Subcutaneous abdominal adipose tissue (tissue), 5 donors: ENCODE measurements around the gene POLR1C.
"Not testable (repeated sequence)": the region's sequence is repeated elsewhere in the genome, so short reads cannot be mapped to it uniquely, and the experiment has no call there.

ENCODE experiments used
- H3K27ac ChIP-seq: one replicate; pipeline ENCODE4 v1.7.0; 2013; ENCODE audit warnings: low read depth, mild to moderate bottlenecking, inconsistent platforms, low read length, moderate library complexity
- H3K27me3 ChIP-seq, 5 donors: one replicate each; pipeline ENCODE4 v1.7.0; 2013; ENCODE audit warnings: low read length in 5 of 5, inconsistent platforms in 1 of 5; ENCODE audit not compliant: control insufficient read depth in 5 of 5, insufficient read depth in 4 of 5
- H3K36me3 ChIP-seq, 5 donors: one replicate each; pipeline ENCODE4 v1.7.0; 2013; ENCODE audit warnings: low read length in 5 of 5; ENCODE audit not compliant: control insufficient read depth in 5 of 5, insufficient read depth in 5 of 5
- H3K4me1 ChIP-seq, 5 donors: one replicate each; pipeline ENCODE4 v1.7.0; 2013; ENCODE audit warnings: low read length in 5 of 5, mild to moderate bottlenecking in 3 of 5, moderate library complexity in 1 of 5; ENCODE audit not compliant: control insufficient read depth in 5 of 5, insufficient read depth in 5 of 5
- H3K4me3 ChIP-seq, 5 donors: one replicate each; pipeline ENCODE4 v1.7.0; 2013; ENCODE audit warnings: low read length in 5 of 5, low read depth in 1 of 5
- H3K9ac ChIP-seq, 5 donors: one replicate each; pipeline ENCODE4 v1.7.0; 2013; ENCODE audit warnings: low read length in 5 of 5, mild to moderate bottlenecking in 4 of 5, moderate library complexity in 3 of 5
- H3K9me3 ChIP-seq, 5 donors: one replicate each; pipeline ENCODE4 v1.7.0; 2013; ENCODE audit warnings: low read length in 5 of 5; ENCODE audit not compliant: control insufficient read depth in 5 of 5
- donor health status: healthy.
- donor health status: healthy.
- donor health status: healthy.
- donor health status: healthy.
- donor health status: healthy.

POLR1C gene

GRCh38 chr6:43520097-43520496 lies 3.2 kb downstream of the POLR1C start:
- H3K36me3 ChIP-seq, result peaks cover 8 to 62% (median 61%) of the 10 kb centered on the region in 5 donors
- peak overlapping the region in 1 of 5 donors; percentile 30 for H3K9ac ChIP-seq
- no peak overlapping the region for H3K27ac ChIP-seq
- peaks cover 15 to 30% (median 28%) of the 10 kb centered on the region in 5 donors for H3K4me1 ChIP-seq
- no peaks in the 10 kb centered on the region for H3K9me3 ChIP-seq
- H3K27me3 ChIP-seq, result no peaks in the 10 kb centered on the region
- no peak overlapping the region for H3K4me3 ChIP-seq

GRCh38 chr6:43521836-43522235 lies 4.9 kb downstream of the POLR1C start:
- Histone ChIP-seq H3K9ac (no peak overlapping the region), H3K4me3 (no peak overlapping the region), H3K9me3 (no peaks in the 10 kb centered on the region), H3K36me3 (peaks cover 14 to 75% (median 72%) of the 10 kb centered on the region in 5 donors), H3K27me3 (no peaks in the 10 kb centered on the region), H3K27ac (no peak overlapping the region), H3K4me1 (peaks cover 5 to 16% (median 15%) of the 10 kb centered on the region in 5 donors)

- H3K4me3 ChIP-seq, result no peak overlapping the region
- H3K9ac ChIP-seq, result no peak overlapping the region
- H3K27ac ChIP-seq, result no peak overlapping the region
- no peaks in the 10 kb centered on the region for H3K27me3 ChIP-seq
- H3K4me1 ChIP-seq, result peaks cover 2 to 8% (median 8%) of the 10 kb centered on the region in 5 donors
- no peaks in the 10 kb centered on the region for H3K9me3 ChIP-seq
- H3K36me3 ChIP-seq, result peaks cover 17 to 84% (median 79%) of the 10 kb centered on the region in 5 donors
Measured at GRCh38 chr6:43522547-43523261, 5.8 kb downstream of the POLR1C start.

GRCh38 chr6:43523284-43523683 lies 6.4 kb downstream of the POLR1C start:
- H3K4me3 ChIP-seq, result no peak overlapping the region
- H3K27ac ChIP-seq, result no peak overlapping the region
- H3K9ac ChIP-seq, result no peak overlapping the region
- peaks cover 0 to 3% (median 2%) of the 10 kb centered on the region in 5 donors for H3K4me1 ChIP-seq
- peaks cover 17 to 90% (median 85%) of the 10 kb centered on the region in 5 donors for H3K36me3 ChIP-seq
- H3K27me3 ChIP-seq, result no peaks in the 10 kb centered on the region
- no peaks in the 10 kb centered on the region for H3K9me3 ChIP-seq

- no peak overlapping the region for H3K27ac ChIP-seq
- no peak overlapping the region for H3K9ac ChIP-seq
- H3K27me3 ChIP-seq, result no peaks in the 10 kb centered on the region
- no peaks in the 10 kb centered on the region for H3K4me1 ChIP-seq
- H3K4me3 ChIP-seq, result no peak overlapping the region
- H3K9me3 ChIP-seq, result no peaks in the 10 kb centered on the region
- H3K36me3 ChIP-seq, result peaks cover 16 to 96% (median 90%) of the 10 kb centered on the region in 5 donors
Measured at GRCh38 chr6:43524483-43524961, 7.6 kb downstream of the POLR1C start.

GRCh38 chr6:43532201-43532600 lies 15.3 kb downstream of the POLR1C start:
- H3K4me3 ChIP-seq, result no peak overlapping the region
- no peaks in the 10 kb centered on the region for H3K9me3 ChIP-seq
- no peaks in the 10 kb centered on the region for H3K27me3 ChIP-seq
- no peak overlapping the region for H3K27ac ChIP-seq
- H3K36me3 ChIP-seq, result peaks cover 15 to 62% (median 44%) of the 10 kb centered on the region in 5 donors
- no peaks in the 10 kb centered on the region for H3K4me1 ChIP-seq
- no peak overlapping the region for H3K9ac ChIP-seq

GRCh38 chr6:43538986-43539385 lies 22.1 kb downstream of the POLR1C start:
- peaks cover 12 to 42% (median 22%) of the 10 kb centered on the region in 5 donors for H3K36me3 ChIP-seq

GRCh38 chr6:43539409-43539808 lies 22.5 kb downstream of the POLR1C start:
- H3K27ac ChIP-seq, H3K9me3 ChIP-seq, H3K4me1 ChIP-seq, H3K27me3 ChIP-seq, H3K9ac ChIP-seq, H3K4me3 ChIP-seq: not testable (repeated sequence)
- H3K36me3 ChIP-seq, result peaks cover 12 to 46% (median 25%) of the 10 kb centered on the region in 5 donors

More at GRCh38 chr6:43538986-43539385, 22.1 kb downstream of the POLR1C start:
- H3K9ac ChIP-seq, H3K4me1 ChIP-seq, H3K27me3 ChIP-seq, H3K4me3 ChIP-seq, H3K9me3 ChIP-seq, H3K27ac ChIP-seq: not testable (repeated sequence)

GRCh38 chr6:43540507-43540906 lies 23.6 kb downstream of the POLR1C start:
- Histone ChIP-seq H3K27ac (no peak overlapping the region), H3K4me3 (no peak overlapping the region), H3K36me3 (peaks cover 12 to 53% (median 30%) of the 10 kb centered on the region in 5 donors), H3K4me1 (no peaks in the 10 kb centered on the region), H3K27me3 (no peaks in the 10 kb centered on the region), H3K9ac (no peak overlapping the region), H3K9me3 (no peaks in the 10 kb centered on the region)

GRCh38 chr6:43541774-43542471 lies 25.0 kb downstream of the POLR1C start:
- H3K27ac ChIP-seq, result no peak overlapping the region
- no peak overlapping the region for H3K4me3 ChIP-seq
- H3K9ac ChIP-seq, result no peak overlapping the region
- H3K27me3 ChIP-seq, result no peaks in the 10 kb centered on the region
- H3K4me1 ChIP-seq, result no peaks in the 10 kb centered on the region
- no peaks in the 10 kb centered on the region for H3K9me3 ChIP-seq
- H3K36me3 ChIP-seq, result peaks cover 23 to 66% (median 41%) of the 10 kb centered on the region in 5 donors
